ENCODE measurements around the gene OOSP4A.

DNA sequence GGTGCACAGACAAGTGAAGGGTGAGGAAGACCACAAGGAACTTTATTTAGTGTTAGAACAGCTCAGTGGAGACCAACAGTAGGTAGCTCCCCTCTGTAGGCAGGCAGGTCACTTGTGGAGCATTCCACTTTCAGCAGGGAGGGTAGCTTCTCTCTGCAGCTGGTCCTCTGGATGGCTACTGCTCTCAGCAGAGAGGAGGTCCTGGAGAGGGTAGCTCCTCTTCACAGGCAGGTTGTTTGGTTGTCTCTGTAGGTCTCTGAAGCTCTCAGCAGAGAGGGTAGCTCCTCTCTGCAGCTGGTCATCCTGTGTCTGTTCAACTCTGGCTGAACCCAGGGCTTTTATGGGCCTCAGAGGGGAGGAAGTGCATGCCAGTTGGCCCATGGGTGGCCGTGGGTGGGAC, 32.1 kb upstream of the OOSP4A start:
- TF ChIP-seq, protein P1, sequence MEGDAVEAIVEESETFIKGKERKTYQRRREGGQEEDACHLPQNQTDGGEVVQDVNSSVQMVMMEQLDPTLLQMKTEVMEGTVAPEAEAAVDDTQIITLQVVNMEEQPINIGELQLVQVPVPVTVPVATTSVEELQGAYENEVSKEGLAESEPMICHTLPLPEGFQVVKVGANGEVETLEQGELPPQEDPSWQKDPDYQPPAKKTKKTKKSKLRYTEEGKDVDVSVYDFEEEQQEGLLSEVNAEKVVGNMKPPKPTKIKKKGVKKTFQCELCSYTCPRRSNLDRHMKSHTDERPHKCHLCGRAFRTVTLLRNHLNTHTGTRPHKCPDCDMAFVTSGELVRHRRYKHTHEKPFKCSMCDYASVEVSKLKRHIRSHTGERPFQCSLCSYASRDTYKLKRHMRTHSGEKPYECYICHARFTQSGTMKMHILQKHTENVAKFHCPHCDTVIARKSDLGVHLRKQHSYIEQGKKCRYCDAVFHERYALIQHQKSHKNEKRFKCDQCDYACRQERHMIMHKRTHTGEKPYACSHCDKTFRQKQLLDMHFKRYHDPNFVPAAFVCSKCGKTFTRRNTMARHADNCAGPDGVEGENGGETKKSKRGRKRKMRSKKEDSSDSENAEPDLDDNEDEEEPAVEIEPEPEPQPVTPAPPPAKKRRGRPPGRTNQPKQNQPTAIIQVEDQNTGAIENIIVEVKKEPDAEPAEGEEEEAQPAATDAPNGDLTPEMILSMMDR (IDR thresholded peaks at IDR 0.05; ENCODE audit: low read depth, low read length): no peak
- TF ChIP-seq EZH2phosphoT487 (IDR thresholded peaks at IDR 0.05; ENCODE audit: low read depth): no peak
